Muscle layer of duodenum (tissue), 2 donors: Measurements from ENCODE around the gene TMEM231.

Experiments used
- H3K27ac ChIP-seq: one replicate; pipeline ENCODE4 v1.7.0; 2013; ENCODE audit warnings: mild to moderate bottlenecking, low read length
- H3K27me3 ChIP-seq: one replicate; pipeline ENCODE4 v1.7.0; 2013; ENCODE audit warnings: low read depth, mild to moderate bottlenecking, control low read depth, low read length
- H3K36me3 ChIP-seq, 2 donors: one replicate each; pipeline ENCODE4 v1.7.0; 2013; ENCODE audit warnings: low read length in 2 of 2, control low read depth in 1 of 2, mild to moderate bottlenecking in 1 of 2; ENCODE audit not compliant: insufficient read depth in 2 of 2, control insufficient read depth in 1 of 2
- H3K4me1 ChIP-seq, 2 donors: one replicate each; pipeline ENCODE4 v1.7.0; 2013; ENCODE audit warnings: low read length in 2 of 2, mild to moderate bottlenecking in 2 of 2, control low read depth in 1 of 2, moderate library complexity in 1 of 2; ENCODE audit not compliant: insufficient read depth in 2 of 2, control insufficient read depth in 1 of 2
- H3K4me3 ChIP-seq, 2 donors: one replicate each; pipeline ENCODE4 v1.7.0; 2013; ENCODE audit warnings: low read length in 2 of 2, low read depth in 1 of 2, mild to moderate bottlenecking in 1 of 2
- H3K9me3 ChIP-seq, 2 donors: one replicate each; pipeline ENCODE4 v1.7.0; 2013; ENCODE audit warnings: low read length in 2 of 2, control low read depth in 1 of 2, mild to moderate bottlenecking in 1 of 2; ENCODE audit not compliant: control insufficient read depth in 1 of 2
- donor health status: healthy.

The TMEM231 gene

DNA sequence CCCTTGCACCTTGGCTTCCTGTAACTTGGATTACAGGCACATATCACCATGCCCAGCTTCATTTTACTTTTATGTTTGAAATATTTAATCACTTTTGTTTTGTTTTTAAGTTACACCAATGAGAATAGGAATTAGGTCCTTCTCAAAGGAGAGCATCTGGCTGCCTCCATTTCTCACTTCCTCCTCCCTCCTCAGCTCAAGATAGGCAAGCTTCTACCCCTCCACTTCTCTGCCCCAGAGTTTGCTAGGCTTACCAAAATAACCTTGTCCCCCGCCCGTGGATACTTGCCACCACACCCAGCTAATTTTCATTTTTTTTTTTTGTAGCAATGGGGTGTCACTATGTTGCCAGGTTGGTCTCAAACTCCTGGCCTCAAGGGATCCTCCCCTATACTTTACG, 28.1 kb upstream of the TMEM231 start:
- Histone ChIP-seq H3K4me3 (no peak overlapping the region), H3K9me3 (no peaks in the 10 kb centered on the region), H3K36me3 (peaks cover 10 to 12% of the 10 kb centered on the region in 2 donors), H3K27me3 (no peaks in the 10 kb centered on the region), H3K4me1 (no peaks in the 10 kb centered on the region), H3K27ac (no peak overlapping the region)

GRCh38 chr16:75579281-75579834, 23.3 kb upstream of the TMEM231 start:
- Histone ChIP-seq H3K36me3 (peaks cover 32 to 50% of the 10 kb centered on the region in 2 donors), H3K27ac (no peak overlapping the region)

GRCh38 chr16:75578725-75579124, 22.7 kb upstream of the TMEM231 start:
- Histone ChIP-seq H3K4me1 (no peaks in the 10 kb centered on the region), H3K4me3 (no peak overlapping the region), H3K36me3 (peaks cover 37 to 53% of the 10 kb centered on the region in 2 donors), H3K27me3 (no peaks in the 10 kb centered on the region), H3K27ac (no peak overlapping the region), H3K9me3 (no peaks in the 10 kb centered on the region)

More at GRCh38 chr16:75579281-75579834, 23.3 kb upstream of the TMEM231 start:
- Histone ChIP-seq H3K4me3 (no peak overlapping the region), H3K4me1 (no peaks in the 10 kb centered on the region), H3K27me3 (no peaks in the 10 kb centered on the region), H3K9me3 (no peaks in the 10 kb centered on the region)

DNA sequence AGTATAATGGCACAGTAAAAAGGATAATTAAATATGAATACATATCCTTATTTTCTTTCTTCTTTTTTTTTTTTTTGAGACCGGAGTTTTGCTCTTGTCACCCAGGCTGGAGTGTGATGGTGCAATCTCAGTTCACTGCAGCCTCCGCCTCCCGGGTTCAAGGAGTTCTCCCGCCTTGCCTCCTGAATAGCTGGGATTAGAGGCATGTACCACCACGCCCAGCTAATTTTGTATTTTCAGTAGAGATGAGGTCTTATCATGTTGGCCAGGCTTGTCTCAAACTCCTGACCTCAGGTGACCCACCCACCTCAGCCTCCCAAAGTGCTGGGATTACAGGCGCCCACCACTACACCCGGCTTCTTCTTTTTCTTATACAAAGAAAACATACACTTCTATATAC, 22.2 kb upstream of the TMEM231 start:
- no peak overlapping the region for H3K4me3 ChIP-seq
- H3K36me3 ChIP-seq, result peaks cover 42 to 54% of the 10 kb centered on the region in 2 donors
- H3K9me3 ChIP-seq, result no peaks in the 10 kb centered on the region
- H3K27me3 ChIP-seq, result no peaks in the 10 kb centered on the region
- H3K4me1 ChIP-seq, result peaks cover 0 to under 1% of the 10 kb centered on the region in 2 donors
- H3K27ac ChIP-seq, result no peak overlapping the region

GRCh38 chr16:75576384-75576811, 20.3 kb upstream of the TMEM231 start:
- Histone ChIP-seq H3K27ac (no peak overlapping the region), H3K9me3 (no peaks in the 10 kb centered on the region), H3K4me1 (peaks cover 0 to 10% of the 10 kb centered on the region in 2 donors), H3K4me3 (no peak overlapping the region), H3K27me3 (no peaks in the 10 kb centered on the region), H3K36me3 (peaks cover 53 to 72% of the 10 kb centered on the region in 2 donors)

DNA sequence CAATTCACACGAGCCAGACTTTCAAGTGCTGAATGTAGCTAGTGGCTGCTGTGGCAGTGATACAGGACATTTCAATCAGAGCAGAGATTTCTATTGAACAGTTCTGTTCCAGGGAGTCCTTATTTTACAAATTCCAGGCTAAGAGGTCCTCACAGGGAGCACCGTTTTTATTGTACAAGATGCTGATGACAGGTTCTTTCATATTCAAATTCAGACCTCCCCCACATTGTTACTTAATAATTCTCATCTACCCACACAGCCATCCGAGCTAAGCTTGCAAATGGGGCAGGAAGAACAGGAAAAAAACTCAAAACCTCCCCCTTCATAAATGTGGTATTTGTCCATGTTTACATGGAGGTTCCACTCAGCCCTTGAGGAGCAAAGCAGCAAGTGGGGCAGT, 19.9 kb upstream of the TMEM231 start:
- no peaks in the 10 kb centered on the region for H3K27me3 ChIP-seq
- no peaks in the 10 kb centered on the region for H3K9me3 ChIP-seq
- H3K27ac ChIP-seq, result no peak overlapping the region
- H3K4me3 ChIP-seq, result no peak overlapping the region
- H3K36me3 ChIP-seq, result peaks cover 53 to 76% of the 10 kb centered on the region in 2 donors
- peaks cover 0 to 15% of the 10 kb centered on the region in 2 donors for H3K4me1 ChIP-seq

- Histone ChIP-seq H3K4me3 (no peak overlapping the region), H3K9me3 (no peaks in the 10 kb centered on the region), H3K36me3 (peaks cover 57 to 84% of the 10 kb centered on the region in 2 donors), H3K27me3 (no peaks in the 10 kb centered on the region), H3K4me1 (peaks cover 0 to 33% of the 10 kb centered on the region in 2 donors), H3K27ac (no peak overlapping the region)
Measured at GRCh38 chr16:75573955-75574354, 17.9 kb upstream of the TMEM231 start.

DNA sequence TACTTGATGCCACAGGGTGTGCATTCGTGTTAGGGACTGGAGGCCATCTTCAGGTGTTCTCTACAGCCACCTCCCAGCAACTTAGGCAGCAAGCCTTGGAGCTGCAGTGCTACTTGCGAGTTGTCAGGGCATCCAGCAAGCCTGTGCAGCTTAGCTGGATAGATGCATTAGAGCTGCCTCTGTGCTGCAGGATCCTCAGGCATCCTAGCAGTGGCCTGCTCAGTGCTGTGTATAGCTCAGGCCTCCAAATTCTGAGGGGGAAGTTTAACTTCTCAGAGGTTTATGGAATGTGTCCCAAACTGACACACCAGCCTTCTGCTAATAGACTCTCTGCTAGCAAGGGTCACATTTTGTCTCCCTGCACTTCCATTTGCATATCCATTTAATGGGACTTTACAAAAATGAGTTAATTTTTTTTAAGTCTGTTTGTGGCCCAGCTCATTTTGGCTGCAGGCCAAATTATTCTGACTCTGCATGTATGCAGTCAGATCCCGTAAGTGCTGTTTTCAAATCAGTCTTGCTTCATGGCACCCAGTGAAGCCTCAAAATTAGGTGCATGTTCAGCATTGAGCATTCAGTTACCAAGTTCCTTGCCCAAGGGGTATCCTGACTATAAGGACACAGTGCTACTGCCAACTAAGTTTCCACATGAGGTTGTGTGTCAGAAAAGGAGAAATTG, 17.0 kb upstream of the TMEM231 start:
- peaks cover 61 to 84% of the 10 kb centered on the region in 2 donors for H3K36me3 ChIP-seq
- H3K27ac ChIP-seq, result no peak overlapping the region
- peaks cover 1 to 41% of the 10 kb centered on the region in 2 donors for H3K4me1 ChIP-seq

DNA sequence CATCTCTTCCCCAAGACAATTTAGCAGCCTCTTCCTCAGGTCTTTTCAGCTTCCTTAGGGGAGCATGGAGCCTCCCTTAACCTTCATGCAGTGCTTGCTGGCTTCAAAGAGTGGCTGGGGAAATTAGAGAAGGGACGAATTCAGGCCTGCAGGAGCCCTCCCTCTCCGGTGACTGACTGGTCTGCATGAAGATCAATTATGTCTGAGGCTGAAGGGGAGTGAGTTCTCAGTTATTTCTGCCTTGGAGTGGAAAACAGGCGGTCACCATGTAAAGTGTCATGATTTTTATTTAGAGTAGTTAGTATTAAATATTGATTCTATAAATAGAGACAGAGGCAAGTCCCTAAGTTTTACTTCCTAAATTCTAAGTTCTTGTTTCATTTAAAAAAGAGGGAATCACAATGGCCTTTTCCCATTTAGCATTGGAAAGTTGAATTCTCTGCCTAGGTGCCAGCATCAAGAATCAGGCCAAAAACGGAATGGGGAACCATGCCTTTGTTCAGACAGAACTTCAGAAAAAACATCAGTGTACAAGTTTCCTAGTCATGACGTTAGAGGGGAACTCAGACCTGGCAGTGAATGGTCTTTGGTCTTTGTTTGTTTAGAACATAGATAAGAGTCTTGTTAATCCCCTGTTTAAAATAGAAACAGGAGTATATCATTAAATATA, 14.5 kb upstream of the TMEM231 start:
- H3K27ac ChIP-seq, result no peak overlapping the region
- H3K9me3 ChIP-seq, result no peaks in the 10 kb centered on the region
- H3K36me3 ChIP-seq, result peaks cover 45 to 61% of the 10 kb centered on the region in 2 donors
- peaks cover 9 to 55% of the 10 kb centered on the region in 2 donors for H3K4me1 ChIP-seq
- H3K27me3 ChIP-seq, result no peaks in the 10 kb centered on the region
- H3K4me3 ChIP-seq, result no peak overlapping the region

More for the DNA sequence above, 17.0 kb upstream of the TMEM231 start:
- Histone ChIP-seq H3K9me3 (no peaks in the 10 kb centered on the region), H3K27me3 (no peaks in the 10 kb centered on the region), H3K4me3 (no peak overlapping the region)

- H3K36me3 ChIP-seq, result peaks cover 32 to 47% of the 10 kb centered on the region in 2 donors
- no peak overlapping the region for H3K4me3 ChIP-seq
- H3K27ac ChIP-seq, result no peak overlapping the region
- no peaks in the 10 kb centered on the region for H3K9me3 ChIP-seq
- H3K27me3 ChIP-seq, result no peaks in the 10 kb centered on the region
- H3K4me1 ChIP-seq, result peaks cover 9 to 55% of the 10 kb centered on the region in 2 donors
Measured at GRCh38 chr16:75567911-75568310, 11.9 kb upstream of the TMEM231 start.

- H3K36me3 ChIP-seq, result peaks cover 24 to 36% of the 10 kb centered on the region in 2 donors
- H3K4me1 ChIP-seq, result peaks cover 9 to 50% of the 10 kb centered on the region in 2 donors
- H3K4me3 ChIP-seq, result peak overlapping the region; percentile 93 to 99
- H3K9me3 ChIP-seq, result no peaks in the 10 kb centered on the region
- peak overlapping the region; percentile 8 for H3K27ac ChIP-seq
- H3K27me3 ChIP-seq, result no peaks in the 10 kb centered on the region
Measured at GRCh38 chr16:75566758-75567255, 10.8 kb upstream of the TMEM231 start.
